Measurements from ENCODE around the gene SMPD3. TPM values are rescaled to one million over a fixed set of nuclear protein-coding genes. Genes with fewer than 3 reads are reported as not detected.

Gene SMPD3
- total and polyA plus RNA-seq, 3 donors from 2014 or later = 13.3 to 23.4 (median 20.6) TPM

DNA sequence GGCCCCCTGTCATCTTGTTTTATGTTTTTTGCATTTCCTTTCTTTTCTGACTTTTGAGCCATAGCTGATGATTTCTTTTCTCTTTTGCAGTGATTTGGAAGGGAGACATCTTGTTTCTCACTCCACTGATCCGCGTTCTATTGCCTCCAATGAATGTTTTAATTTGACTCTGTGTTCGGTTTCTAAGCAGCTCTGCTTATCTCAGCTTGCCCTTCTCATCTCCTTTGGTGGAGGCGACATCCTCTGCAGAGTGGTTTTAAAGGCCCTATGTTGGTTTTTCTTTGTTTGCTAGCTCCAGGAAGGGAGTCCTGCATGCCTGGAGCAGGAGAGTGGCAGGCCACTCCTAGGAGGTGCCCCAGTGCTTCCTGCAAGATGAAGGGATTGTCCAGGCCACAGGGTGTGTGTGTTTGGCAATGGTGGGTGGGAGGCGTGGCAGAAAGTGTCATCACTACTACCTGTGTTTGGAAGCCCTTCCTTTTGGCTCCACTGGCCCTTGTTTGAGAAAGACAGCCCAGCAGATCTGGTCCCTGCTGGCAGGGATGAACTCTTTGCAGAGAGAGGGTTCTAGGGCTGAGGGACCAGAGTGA is 13.6 kb downstream of the SMPD3 start:
- no peaks in the 10 kb centered on the region for H3K36me3 ChIP-seq (ENCODE audit: low read depth, missing control alignments)
- H3K27ac ChIP-seq = no peak overlapping the region
- DNase-seq = no peak
- intact Hi-C loops (cut with DNase I; ENCODE audit: low total_unique reads) = no loop called here
- no peaks in the 10 kb centered on the region for H3K9me3 ChIP-seq
- no peaks in the 10 kb centered on the region for H3K4me1 ChIP-seq
- WGBS, 2 donors = 64 to 79% methylated on average over 5 of the region's 5 CpGs
- H3K27me3 ChIP-seq = no peaks in the 10 kb centered on the region
- no peak for TF ChIP-seq POLR2A (IDR thresholded peaks at IDR 0.05)
- TF ChIP-seq, protein P1, sequence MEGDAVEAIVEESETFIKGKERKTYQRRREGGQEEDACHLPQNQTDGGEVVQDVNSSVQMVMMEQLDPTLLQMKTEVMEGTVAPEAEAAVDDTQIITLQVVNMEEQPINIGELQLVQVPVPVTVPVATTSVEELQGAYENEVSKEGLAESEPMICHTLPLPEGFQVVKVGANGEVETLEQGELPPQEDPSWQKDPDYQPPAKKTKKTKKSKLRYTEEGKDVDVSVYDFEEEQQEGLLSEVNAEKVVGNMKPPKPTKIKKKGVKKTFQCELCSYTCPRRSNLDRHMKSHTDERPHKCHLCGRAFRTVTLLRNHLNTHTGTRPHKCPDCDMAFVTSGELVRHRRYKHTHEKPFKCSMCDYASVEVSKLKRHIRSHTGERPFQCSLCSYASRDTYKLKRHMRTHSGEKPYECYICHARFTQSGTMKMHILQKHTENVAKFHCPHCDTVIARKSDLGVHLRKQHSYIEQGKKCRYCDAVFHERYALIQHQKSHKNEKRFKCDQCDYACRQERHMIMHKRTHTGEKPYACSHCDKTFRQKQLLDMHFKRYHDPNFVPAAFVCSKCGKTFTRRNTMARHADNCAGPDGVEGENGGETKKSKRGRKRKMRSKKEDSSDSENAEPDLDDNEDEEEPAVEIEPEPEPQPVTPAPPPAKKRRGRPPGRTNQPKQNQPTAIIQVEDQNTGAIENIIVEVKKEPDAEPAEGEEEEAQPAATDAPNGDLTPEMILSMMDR (IDR thresholded peaks at IDR 0.05) = no peak
- no peak overlapping the region for H3K4me3 ChIP-seq

DNA sequence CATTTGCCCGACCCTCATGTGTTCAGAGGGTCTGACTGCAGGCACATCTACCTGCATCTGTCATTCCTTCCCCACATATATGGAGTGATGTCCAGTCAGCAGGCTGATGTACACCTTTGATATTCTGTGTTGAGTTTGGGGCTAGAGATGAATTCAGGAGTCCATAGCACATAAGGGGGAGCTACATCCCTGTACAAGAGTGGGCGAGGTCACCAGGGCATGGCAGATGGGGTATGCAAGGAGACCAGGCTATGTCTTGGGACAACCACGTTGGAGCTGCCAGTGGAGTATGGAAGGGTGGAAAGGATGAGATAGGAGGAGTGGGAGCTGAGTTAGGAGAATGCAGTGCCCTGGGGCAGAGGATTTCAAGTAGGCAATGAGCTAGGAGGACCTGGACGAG is 15.0 kb downstream of the SMPD3 start:
- no peaks in the 10 kb centered on the region for H3K36me3 ChIP-seq (ENCODE audit: low read depth, missing control alignments)
- H3K27ac ChIP-seq = no peak overlapping the region
- H3K9me3 ChIP-seq = no peaks in the 10 kb centered on the region
- H3K4me1 ChIP-seq = no peaks in the 10 kb centered on the region
- no peak overlapping the region for H3K4me3 ChIP-seq
- no peaks in the 10 kb centered on the region for H3K27me3 ChIP-seq
- 90 to 94% methylated on average over 4 of the region's 4 CpGs for WGBS, 2 donors
- no peak for DNase-seq
- intact Hi-C loops (cut with DNase I; ENCODE audit: low total_unique reads) = no loop called here
- TF ChIP-seq, protein P1 (IDR thresholded peaks at IDR 0.05) = no peak
- no peak for TF ChIP-seq POLR2A (IDR thresholded peaks at IDR 0.05)

DNA sequence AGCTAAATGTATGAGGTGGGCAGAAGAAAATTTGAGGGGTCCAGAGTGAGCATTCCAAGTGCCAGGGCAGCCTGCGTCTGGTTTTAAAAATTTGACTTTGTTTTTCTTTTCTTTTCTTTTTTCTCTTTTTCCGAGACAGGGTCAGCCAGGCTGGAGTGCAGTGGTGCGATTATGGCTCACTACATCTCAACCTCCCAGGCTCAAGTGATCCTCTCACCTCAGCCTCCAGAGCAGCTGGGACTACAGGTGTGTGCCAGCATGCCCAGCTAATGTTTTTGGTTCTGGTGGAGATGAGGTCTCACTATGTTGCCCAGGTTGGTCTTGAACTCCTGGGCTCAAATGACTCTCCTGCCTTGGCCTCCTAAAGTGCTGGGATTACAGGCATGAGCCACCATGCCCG is 15.6 kb downstream of the SMPD3 start:
- Histone ChIP-seq H3K27me3 (no peaks in the 10 kb centered on the region), H3K27ac (no peak overlapping the region), H3K4me1 (no peaks in the 10 kb centered on the region), H3K4me3 (no peak overlapping the region), H3K36me3 (ENCODE audit: low read depth, missing control alignments) (no peaks in the 10 kb centered on the region), H3K9me3 (no peaks in the 10 kb centered on the region)
- TF ChIP-seq, protein P1 (IDR thresholded peaks at IDR 0.05) = no peak
- no peak for TF ChIP-seq POLR2A (IDR thresholded peaks at IDR 0.05)
- intact Hi-C loops (cut with DNase I; ENCODE audit: low total_unique reads) = no loop called here
- 93 to 94% methylated on average over 4 of the region's 4 CpGs for WGBS, 2 donors
- DNase-seq = no peak

DNA sequence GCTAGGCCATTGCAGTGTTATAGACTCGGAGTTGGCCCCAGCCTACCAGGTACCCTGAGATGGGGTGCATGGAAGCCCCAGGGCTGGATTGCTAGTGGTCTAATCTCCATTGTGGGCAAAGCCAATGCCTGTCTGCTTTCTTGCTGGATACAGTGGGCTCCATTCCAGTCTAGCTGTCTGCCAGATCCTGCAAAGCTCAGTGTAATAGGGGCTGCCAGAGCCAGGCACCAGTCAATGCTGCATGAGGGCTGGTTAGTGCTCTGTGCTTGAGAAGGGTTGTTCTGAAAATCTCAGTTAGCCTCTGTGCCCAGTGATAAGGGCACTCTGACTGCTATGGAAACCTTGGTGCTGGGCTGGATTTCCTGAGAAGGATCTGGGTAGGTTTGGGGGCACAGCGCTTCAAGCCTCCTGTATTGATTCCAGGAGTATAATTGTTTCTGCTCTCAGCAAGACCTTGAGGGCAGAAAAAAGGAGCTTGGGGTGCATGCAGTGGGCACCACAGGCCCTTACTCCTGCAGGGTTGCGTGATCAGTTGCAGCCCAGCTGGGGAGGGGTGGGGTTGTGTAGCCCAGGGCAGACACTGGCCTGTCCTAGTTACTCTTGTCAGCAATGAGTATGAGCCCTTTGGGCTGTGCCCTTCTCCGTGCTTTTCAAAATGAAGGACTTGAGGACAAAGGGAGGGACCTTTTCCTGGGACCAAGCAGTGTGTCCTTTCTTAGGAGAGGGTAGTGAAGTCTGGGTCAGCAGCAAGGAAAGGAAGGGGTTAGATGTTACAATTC is 19.0 kb downstream of the SMPD3 start:
- no peak for TF ChIP-seq POLR2A (IDR thresholded peaks at IDR 0.05)
- TF ChIP-seq, protein P1 (IDR thresholded peaks at IDR 0.05) = no peak
- no peaks in the 10 kb centered on the region for H3K9me3 ChIP-seq
- no peaks in the 10 kb centered on the region for H3K27me3 ChIP-seq
- DNase-seq = no peak
- H3K4me1 ChIP-seq = no peaks in the 10 kb centered on the region
- 61 to 85% methylated on average over 3 to 4 of the region's 4 CpGs for WGBS, 2 donors
- no peak overlapping the region for H3K27ac ChIP-seq
- intact Hi-C loops (cut with DNase I; ENCODE audit: low total_unique reads) = no loop called here
- no peaks in the 10 kb centered on the region for H3K36me3 ChIP-seq (ENCODE audit: low read depth, missing control alignments)
- no peak overlapping the region for H3K4me3 ChIP-seq
